CD4-positive, alpha-beta T cell treated with Interleukin-21 for 1 hour (primary cell): ENCODE results near the gene ERN1.
"Not testable (repeated sequence)": the region's sequence is repeated elsewhere in the genome, so short reads cannot be mapped to it uniquely, and the experiment has no call there.

Source experiments
- DNase-seq: peaks from one replicate; pipeline ENCODE4 v3.0.0-alpha.2; 2020

The ERN1 gene

GRCh38 chr17:64129765-64130558 lies at the start of gene ERN1:
Gene ERN1 (minus strand): TSS chr17:64130144. CDS start chr17:64130029, 115 bp downstream.
- peak; percentile 90 for DNase-seq

- DNase-seq = not testable (repeated sequence)
Measured at GRCh38 chr17:64179024-64179423, 49.1 kb upstream of the ERN1 start.

GRCh38 chr17:64178011-64178825 lies 48.3 kb upstream of the ERN1 start:
- no peak for DNase-seq

- no peak for DNase-seq
Measured at GRCh38 chr17:64177311-64178010, 47.5 kb upstream of the ERN1 start.

- DNase-seq = no peak
Measured at GRCh38 chr17:64176556-64176955, 46.6 kb upstream of the ERN1 start.

GRCh38 chr17:64174686-64175456 lies 44.9 kb upstream of the ERN1 start:
- DNase-seq = peak; percentile 19

GRCh38 chr17:64173646-64174045 lies 43.7 kb upstream of the ERN1 start:
- DNase-seq = no peak

- DNase-seq = no peak
Measured at GRCh38 chr17:64172510-64172909, 42.6 kb upstream of the ERN1 start.

GRCh38 chr17:64171041-64171440 lies 41.1 kb upstream of the ERN1 start:
- DNase-seq = no peak

- no peak for DNase-seq
Measured at GRCh38 chr17:64170286-64170685, 40.3 kb upstream of the ERN1 start.

- DNase-seq = not testable (repeated sequence)
Measured at GRCh38 chr17:64167666-64168065, 37.7 kb upstream of the ERN1 start.

GRCh38 chr17:64166876-64167275 lies 36.9 kb upstream of the ERN1 start:
- DNase-seq = no peak

- no peak for DNase-seq
Measured at GRCh38 chr17:64165347-64165746, 35.4 kb upstream of the ERN1 start.

- no peak for DNase-seq
Measured at GRCh38 chr17:64164596-64165285, 34.8 kb upstream of the ERN1 start.

- no peak for DNase-seq
Measured at GRCh38 chr17:64163468-64163867, 33.5 kb upstream of the ERN1 start.

GRCh38 chr17:64162554-64162953 lies 32.6 kb upstream of the ERN1 start:
- no peak for DNase-seq

GRCh38 chr17:64161380-64162176 lies 31.6 kb upstream of the ERN1 start:
- DNase-seq = no peak

- DNase-seq = no peak
Measured at GRCh38 chr17:64160378-64160777, 30.4 kb upstream of the ERN1 start.

- DNase-seq = no peak
Measured at GRCh38 chr17:64158831-64159590, 29.1 kb upstream of the ERN1 start.

GRCh38 chr17:64158406-64158805 lies 28.5 kb upstream of the ERN1 start:
- no peak for DNase-seq
